GM10248 (cell line): ENCODE data around the gene RARA.

Experiments
- CTCF ChIA-PET: fragments of 300-600 bp; sonication (Branson Sonifier 250); formaldehyde crosslinking; extraction: SDS; loops from one replicate; lab custom pipeline; 2021; ENCODE audit warnings: antibody characterized with exemption; lab: Yijun Ruan, JAX
- POLR2A ChIA-PET: fragments of 350-650 bp; sonication (Branson Sonifier 250); formaldehyde crosslinking; extraction: SDS; loops from one replicate; lab custom pipeline; 2020; ENCODE audit warnings: antibody characterized with exemption; lab: Yijun Ruan, JAX
- DNase-seq: peaks from one replicate; pipeline ENCODE4 v3.0.0; 2012; ENCODE audit errors: extremely low spot score
- TF ChIP-seq, protein P1 (sequence below): IDR thresholded peaks from 2 replicates; pipeline ENCODE4 v1.5.1; 2012; ENCODE audit warnings: mild to moderate bottlenecking, low read depth; ENCODE audit errors: extremely low read depth, missing control alignments, control extremely low read depth

The RARA gene

DNA sequence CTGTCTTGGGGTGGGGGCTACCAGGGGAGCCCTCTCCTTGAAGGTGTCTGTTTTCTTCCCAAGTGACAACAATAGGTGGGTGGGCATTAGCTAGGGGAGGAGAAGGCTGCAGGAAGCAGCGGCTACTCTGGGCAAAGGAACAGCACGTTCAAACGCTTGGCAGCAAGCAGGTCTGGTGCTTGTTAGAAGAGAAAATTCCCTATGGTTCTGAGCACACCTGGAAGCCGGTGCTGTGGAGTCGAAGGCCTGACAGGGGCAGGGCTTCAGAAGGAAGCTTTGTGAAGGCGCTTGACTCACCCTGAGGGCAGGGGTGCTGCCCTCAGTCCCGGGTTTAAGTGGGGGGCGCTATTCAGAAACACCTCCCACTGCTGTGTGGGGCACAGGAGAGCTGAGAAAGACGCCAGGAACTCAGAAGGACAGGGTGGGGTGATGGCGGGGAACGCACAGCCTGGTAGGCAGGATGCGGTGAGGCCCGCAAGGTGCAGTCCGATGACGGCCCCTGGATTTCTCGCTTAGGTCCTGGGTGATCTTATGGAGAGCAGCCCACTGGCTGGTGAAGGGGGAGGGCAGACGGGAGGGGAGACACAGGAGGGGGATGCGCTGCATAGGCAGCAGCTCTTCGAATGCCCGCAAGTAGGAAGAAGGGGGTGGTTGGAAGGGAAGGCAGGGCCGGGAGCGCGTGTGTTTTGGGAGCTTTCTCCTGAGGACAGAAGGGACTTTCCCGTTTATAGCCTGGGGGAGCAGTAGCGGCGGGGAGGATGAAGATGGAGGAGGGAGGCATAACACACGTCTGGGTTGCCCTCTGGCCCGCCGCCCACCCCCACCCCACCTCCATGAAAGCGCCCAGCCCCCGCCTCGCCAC is 52.3 kb downstream of the RARA start:
- DNase-seq, result no peak
- CTCF ChIA-PET, result interaction anchor here (0.6 to 20.0 kb wide), 14 partner anchors 8 to 1301 kb away, joined by 3 to 604 read pairs (median 4); partner anchors contain the start of genes RARA and TOP2A
- TF ChIP-seq, protein P1, sequence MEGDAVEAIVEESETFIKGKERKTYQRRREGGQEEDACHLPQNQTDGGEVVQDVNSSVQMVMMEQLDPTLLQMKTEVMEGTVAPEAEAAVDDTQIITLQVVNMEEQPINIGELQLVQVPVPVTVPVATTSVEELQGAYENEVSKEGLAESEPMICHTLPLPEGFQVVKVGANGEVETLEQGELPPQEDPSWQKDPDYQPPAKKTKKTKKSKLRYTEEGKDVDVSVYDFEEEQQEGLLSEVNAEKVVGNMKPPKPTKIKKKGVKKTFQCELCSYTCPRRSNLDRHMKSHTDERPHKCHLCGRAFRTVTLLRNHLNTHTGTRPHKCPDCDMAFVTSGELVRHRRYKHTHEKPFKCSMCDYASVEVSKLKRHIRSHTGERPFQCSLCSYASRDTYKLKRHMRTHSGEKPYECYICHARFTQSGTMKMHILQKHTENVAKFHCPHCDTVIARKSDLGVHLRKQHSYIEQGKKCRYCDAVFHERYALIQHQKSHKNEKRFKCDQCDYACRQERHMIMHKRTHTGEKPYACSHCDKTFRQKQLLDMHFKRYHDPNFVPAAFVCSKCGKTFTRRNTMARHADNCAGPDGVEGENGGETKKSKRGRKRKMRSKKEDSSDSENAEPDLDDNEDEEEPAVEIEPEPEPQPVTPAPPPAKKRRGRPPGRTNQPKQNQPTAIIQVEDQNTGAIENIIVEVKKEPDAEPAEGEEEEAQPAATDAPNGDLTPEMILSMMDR, result no peak
- POLR2A ChIA-PET, result no interaction called here

DNA sequence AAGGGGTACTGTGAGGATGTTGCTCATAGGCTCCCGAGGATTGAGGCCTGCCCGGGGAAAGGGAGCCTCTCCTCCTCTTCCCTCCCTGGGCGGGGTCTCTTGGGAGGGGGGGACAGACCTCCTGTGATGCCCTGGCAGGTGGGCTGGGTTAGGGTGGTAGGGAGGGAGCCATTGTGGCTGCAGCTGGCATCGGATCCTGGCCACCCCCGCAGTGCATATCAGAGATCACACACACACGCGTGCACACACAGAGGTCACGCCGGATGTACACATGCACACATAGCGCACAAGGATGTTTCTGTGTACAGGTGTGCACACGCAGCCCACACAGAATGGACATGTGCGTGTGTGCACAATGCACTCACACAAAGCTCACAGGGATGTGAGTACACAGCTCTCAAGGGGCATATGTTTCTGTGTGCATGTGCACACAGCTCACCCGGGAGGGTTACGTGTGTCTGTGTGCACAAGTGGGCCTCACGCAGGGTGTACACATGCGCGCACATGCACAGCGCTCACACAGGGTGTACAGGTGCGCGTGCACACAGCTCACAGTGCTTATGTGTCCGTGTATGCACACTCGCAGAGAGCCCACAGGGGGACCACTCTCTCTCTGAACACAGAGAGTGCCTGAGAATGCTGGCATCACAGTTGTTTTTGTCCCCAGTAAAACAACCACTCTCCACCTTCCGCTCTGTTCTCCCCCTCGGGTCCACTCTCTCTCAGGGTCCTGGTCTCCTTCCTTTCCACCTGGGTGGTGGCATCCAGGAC is 53.1 kb downstream of the RARA start:
- CTCF ChIA-PET, result interaction anchor here (0.6 to 20.0 kb wide), 20 partner anchors 9 to 1304 kb away, joined by 3 to 604 read pairs (median 4); partner anchors contain the start of genes RARA and TOP2A

DNA sequence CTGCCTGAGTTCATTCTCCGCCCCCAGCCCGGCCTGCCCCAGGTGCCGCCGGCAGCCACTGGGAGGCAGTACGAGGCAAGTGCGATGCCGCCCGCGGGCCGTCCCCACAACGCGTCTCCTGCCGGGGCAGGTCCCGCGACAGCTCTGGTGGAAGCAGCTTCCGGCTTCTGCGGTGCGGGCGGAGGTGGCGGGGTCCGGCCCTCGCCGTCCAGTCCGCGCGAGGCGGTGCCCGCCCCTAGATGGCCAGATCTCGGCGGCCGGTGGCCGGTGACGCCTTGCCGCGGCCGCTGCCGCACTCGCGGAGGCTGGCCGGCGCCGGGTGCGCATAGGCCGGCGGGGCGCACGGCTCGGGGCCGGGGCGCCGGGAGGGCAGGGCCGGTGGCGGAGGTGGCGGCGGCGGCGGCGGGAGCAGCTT is 53.7 kb downstream of the RARA start:
- DNase-seq, result peak; percentile 92
- ChIA-PET CTCF (interaction anchor here (0.7 to 20.0 kb wide), 16 partner anchors 9 to 1303 kb away, joined by 3 to 604 read pairs (median 4); partner anchors contain the start of gene RARA), POLR2A (interaction anchor here (0.6 to 0.7 kb wide), 2 partner anchors 38 to 890 kb away, joined by 4 read pairs; no protein-coding TSS in a partner anchor)
- TF ChIP-seq, protein P1, result peak; percentile 90

More for the DNA sequence above, 53.1 kb downstream of the RARA start:
- no peak for DNase-seq
- TF ChIP-seq, protein P1, result no peak
- POLR2A ChIA-PET, result interaction anchor here (0.7 kb wide), 1 partner anchor 38 kb away, joined by 4 read pairs; no protein-coding TSS in a partner anchor

DNA sequence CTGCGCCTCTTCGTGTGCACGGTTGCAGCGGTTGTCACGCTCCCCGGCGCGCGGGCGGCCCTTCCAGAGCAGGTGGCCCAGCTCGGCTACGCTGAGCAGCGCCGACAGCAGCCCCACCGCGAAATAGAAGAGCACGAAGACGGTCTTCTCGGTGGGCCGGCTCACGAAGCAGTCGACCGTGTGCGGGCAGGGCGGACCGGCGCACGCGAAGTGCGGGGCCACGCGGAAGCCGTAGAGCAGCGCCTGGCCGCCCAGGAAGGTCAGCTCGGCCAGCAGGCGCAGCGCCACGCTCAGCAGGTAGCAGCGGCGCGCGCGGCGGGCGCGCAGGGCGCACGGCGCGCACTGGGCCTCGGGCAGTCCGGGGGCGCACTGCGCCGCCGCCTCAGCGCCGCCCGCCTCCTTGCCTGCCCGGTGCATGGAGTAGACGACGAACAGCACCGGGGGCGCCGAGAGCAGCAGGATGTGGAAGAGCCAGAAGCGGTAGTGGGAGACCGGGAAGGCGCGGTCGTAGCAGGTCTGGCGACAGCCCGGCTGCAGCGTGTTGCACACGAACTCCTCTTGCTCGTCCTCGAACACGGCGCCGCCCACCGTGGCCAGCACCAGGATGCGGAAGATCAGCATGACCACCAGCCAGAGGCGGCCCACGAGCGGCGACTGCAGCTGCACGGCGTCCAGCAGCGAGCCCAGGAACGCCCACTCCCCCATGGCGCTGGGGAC is 54.3 kb downstream of the RARA start:
- TF ChIP-seq, protein P1, result no peak
- ChIA-PET POLR2A (interaction anchor here (0.6 kb wide), 1 partner anchor 889 kb away, joined by 4 read pairs; no protein-coding TSS in a partner anchor), CTCF (interaction anchor here (0.7 to 20.0 kb wide), 16 partner anchors 9 to 1302 kb away, joined by 3 to 604 read pairs (median 5); partner anchors contain the start of gene RARA)
- no peak for DNase-seq

DNA sequence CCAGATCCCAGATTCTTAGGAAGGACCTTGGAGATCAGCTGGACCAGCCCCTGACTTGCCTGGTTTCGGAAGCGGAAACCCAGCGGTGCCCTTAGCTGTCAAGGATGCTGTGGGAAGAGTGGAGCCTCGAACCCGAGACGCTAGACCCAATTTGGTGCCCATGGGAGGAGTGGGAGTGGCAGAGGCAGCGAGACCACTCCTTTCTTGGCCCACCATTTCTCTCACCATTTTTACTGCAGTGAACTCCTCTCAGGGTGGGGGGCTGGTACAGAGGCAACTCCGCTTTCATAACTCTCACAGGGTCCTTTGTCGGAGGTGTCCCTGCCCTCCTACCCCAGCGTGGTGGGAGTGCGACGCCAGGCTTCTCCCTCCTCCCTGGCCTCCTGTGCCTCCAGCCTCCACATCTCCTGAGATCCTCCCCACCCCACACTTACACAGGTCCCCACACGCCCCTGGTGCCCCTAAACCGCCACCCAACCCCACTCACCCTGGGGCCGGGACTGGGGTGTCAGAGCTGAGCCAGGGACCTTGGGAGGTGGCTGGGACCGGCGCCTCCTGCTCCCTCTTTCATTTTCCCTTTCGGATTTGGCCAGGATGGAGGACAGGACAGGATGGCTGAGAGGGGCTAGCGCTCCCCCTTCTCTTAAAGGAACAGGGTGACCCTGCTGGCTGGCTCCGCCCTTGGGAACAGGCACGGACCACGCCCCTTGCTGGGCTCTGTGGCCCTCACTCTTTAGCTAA is 55.3 kb downstream of the RARA start, which contains the start of gene GJD3:
Gene GJD3 (minus strand): TSS at position 617 of the 741 bp plus-strand sequence. CDS start 922 bp downstream, outside the sequence.
- CTCF ChIA-PET, result interaction anchor here (1.0 to 20.0 kb wide), 9 partner anchors 8 to 170 kb away, joined by 3 to 604 read pairs (median 12); partner anchors contain the start of gene RARA
- POLR2A ChIA-PET, result no interaction called here
- no peak for DNase-seq
- TF ChIP-seq, protein P1, result no peak
